Ishikawa (cell line): ENCODE measurements around the gene NR1D2.

Experiments
- CEBPB ChIP-seq: IDR thresholded peaks from 2 replicates; pipeline ENCODE4 v1.6.1; 2012
- CREB1 ChIP-seq: IDR thresholded peaks from 2 replicates; pipeline ENCODE4 v1.6.1; 2012; ENCODE audit warnings: low read depth
- EGR1 ChIP-seq: IDR thresholded peaks from 2 replicates; pipeline ENCODE4 v1.6.1; 2012
- EP300 ChIP-seq: IDR thresholded peaks from 2 replicates; pipeline ENCODE4 v1.6.1; 2012; ENCODE audit warnings: borderline replicate concordance
- FOXM1 ChIP-seq: IDR thresholded peaks from 2 replicates; pipeline ENCODE4 v1.6.1; 2012; ENCODE audit warnings: low read depth, borderline replicate concordance
- MAX ChIP-seq: IDR thresholded peaks from 2 replicates; pipeline ENCODE4 v1.6.1; 2012
- NFIC ChIP-seq: IDR thresholded peaks from 2 replicates; pipeline ENCODE4 v1.6.1; 2012
- RAD21 ChIP-seq: IDR thresholded peaks from 2 replicates; pipeline ENCODE4 v1.6.1; 2012; ENCODE audit warnings: low read depth
- REST ChIP-seq: IDR thresholded peaks from 2 replicates; pipeline ENCODE4 v1.6.1; 2012; ENCODE audit warnings: low read depth, mild to moderate bottlenecking
- TAF1 ChIP-seq: IDR thresholded peaks from 2 replicates; pipeline ENCODE4 v1.6.1; 2012; ENCODE audit warnings: low read depth, mild to moderate bottlenecking
- TCF12 ChIP-seq: IDR thresholded peaks from 2 replicates; pipeline ENCODE4 v1.6.1; 2012; ENCODE audit warnings: low read depth
- TEAD4 ChIP-seq: IDR thresholded peaks from 2 replicates; pipeline ENCODE4 v1.6.1; 2012
- USF1 ChIP-seq: IDR thresholded peaks from 2 replicates; pipeline ENCODE4 v1.6.1; 2012
- YY1 ChIP-seq: IDR thresholded peaks from 2 replicates; pipeline ENCODE4 v1.6.1; 2012; ENCODE audit warnings: low read depth
- ZBTB7A ChIP-seq: IDR thresholded peaks from 2 replicates; pipeline ENCODE4 v1.6.1; 2012; ENCODE audit warnings: low read depth

NR1D2 gene

GRCh38 chr3:23934253-23934652, 10.8 kb upstream of the NR1D2 start:
- no peak for TF ChIP-seq EGR1
- TF ChIP-seq CEBPB = no peak
- TF ChIP-seq USF1 = no peak
- TF ChIP-seq REST = no peak
- TF ChIP-seq TCF12 = no peak
- TF ChIP-seq MAX = no peak
- TF ChIP-seq CREB1 = no peak
- TF ChIP-seq NFIC = no peak
- TF ChIP-seq EP300 = no peak
- no peak for TF ChIP-seq YY1
- no peak for TF ChIP-seq ZBTB7A
- no peak for TF ChIP-seq RAD21
- no peak for TF ChIP-seq TEAD4
- TF ChIP-seq FOXM1 = no peak
- TF ChIP-seq TAF1 = no peak

- no peak for TF ChIP-seq REST
- no peak for TF ChIP-seq TCF12
- TF ChIP-seq MAX = no peak
- TF ChIP-seq TEAD4 = no peak
- TF ChIP-seq FOXM1 = no peak
- no peak for TF ChIP-seq YY1
- no peak for TF ChIP-seq EP300
- TF ChIP-seq RAD21 = no peak
- no peak for TF ChIP-seq CREB1
- no peak for TF ChIP-seq TAF1
- TF ChIP-seq CEBPB = no peak
- no peak for TF ChIP-seq USF1
- no peak for TF ChIP-seq EGR1
- no peak for TF ChIP-seq NFIC
- no peak for TF ChIP-seq ZBTB7A
These were observed 7.8 kb upstream of the NR1D2 start for GRCh38 chr3:23937296-23937695.

- TF ChIP-seq RAD21 (no peak), REST (no peak), USF1 (no peak), CREB1 (no peak), TAF1 (no peak), EP300 (no peak), FOXM1 (no peak), TCF12 (no peak), CEBPB (no peak), TEAD4 (no peak), YY1 (no peak), NFIC (no peak), EGR1 (no peak), MAX (no peak)
These were observed 6.4 kb upstream of the NR1D2 start for GRCh38 chr3:23938688-23939087.

GRCh38 chr3:23940775-23941174, 4.3 kb upstream of the NR1D2 start:
- TF ChIP-seq ZBTB7A (no peak), USF1 (no peak), EGR1 (no peak), REST (no peak), MAX (no peak), TAF1 (no peak), CREB1 (no peak), CEBPB (no peak), EP300 (no peak), YY1 (no peak), TCF12 (no peak)
